A549 treated with AZD9567 at 1 μM for 4 hours (cell line): ENCODE results near the gene SCN2B. TPM values are rescaled to one million over a fixed set of nuclear protein-coding genes. Genes with fewer than 3 reads are reported as not detected.

ENCODE experiments used
- total RNA-seq: library from RNA; stranded (reverse); fragments of 200-300 nt; extraction: Qiagen RNA extraction; gene quantifications from 5 replicates; pipeline ENCODE4 v1.2.3, GENCODE V29; 2022; ENCODE audit not compliant: insufficient read depth

SCN2B gene
- total RNA-seq = not detected in 5 replicates

DNA sequence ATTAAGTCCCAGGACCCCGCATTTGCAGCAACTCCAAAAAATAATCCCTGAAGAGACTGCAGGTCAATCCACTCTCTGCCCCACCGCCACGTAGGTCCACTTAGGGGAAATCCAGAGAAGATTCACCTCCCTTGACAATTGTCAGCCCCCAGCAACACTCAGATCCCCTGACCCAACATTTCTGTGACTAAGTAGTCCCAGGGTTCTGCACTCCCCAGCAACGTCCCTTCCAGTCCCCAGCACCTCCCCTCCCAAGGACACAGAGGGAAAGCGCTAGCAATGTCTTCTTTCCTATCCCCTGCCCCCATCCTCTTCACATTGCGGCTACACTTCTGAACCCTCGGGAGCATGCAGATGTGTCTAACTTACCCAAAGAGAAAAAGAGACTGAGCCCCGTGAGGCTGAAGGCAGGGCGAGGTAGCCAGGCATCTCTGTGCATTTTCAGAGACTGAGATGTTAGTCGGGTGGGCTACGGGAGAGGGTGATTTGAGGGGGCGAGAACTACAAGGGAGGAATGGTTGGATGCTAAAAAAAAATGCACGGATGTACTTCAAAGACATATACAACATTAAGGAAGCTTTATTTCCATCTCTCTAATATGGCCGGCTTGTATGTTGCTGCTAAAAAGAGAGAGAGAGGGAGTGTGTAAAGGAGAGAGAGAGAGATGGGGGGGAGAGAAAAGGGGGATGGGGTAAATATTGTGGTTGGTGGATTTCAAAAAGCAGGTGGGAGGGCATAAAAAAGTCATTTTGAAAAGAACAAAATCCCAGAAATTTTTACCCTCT, at the start of gene SCN2B:
SCN2B (minus strand) TSS at position 647 of the 785 bp plus-strand sequence; CDS start at position 439, 208 bp downstream.

DNA sequence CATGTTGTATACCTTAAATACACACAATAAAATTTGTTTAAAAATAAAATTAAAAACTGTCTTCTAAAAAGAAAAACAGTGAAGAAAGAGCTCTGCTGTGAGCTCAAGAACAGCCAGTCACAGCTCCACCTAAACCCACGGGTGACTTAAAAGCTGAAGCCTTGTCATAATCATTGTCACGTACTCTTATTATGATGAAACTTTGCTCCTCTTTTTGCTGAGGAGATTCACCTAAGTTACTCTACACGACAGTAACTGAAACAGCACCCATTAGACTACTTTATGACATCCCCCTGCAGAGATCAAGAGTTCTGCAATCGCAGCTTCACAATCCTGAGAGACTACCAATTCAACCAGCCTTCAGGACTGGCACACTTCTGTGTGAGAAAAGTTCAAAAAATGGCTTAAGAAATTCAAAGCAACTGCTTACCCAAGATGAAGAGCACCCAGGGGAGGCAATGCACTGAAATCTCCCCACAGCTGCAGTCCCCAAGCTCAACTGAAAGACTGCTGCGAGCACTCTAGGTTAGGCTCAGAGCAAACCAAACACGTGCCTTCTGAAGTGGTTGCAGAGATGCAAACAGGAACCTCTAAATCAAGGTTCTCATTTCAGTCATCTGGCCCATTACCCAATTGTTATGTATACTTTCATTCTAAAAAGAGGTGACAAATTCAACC, 48.2 kb upstream of the SCN2B start, which contains the start of gene JAML:
JAML (minus strand) TSS at position 501 of the 678 bp plus-strand sequence. CDS start 10,145 bp downstream, outside the sequence.

GRCh38 chr11:118152552-118153471, 23.6 kb downstream of the SCN2B start, which contains the start of gene SCN4B:
Gene SCN4B, minus strand, starts transcription at chr11:118152823. Its CDS starts 150 bp downstream, at chr11:118152673.

Other genes with a start within 250 kb of the SCN2B start
- gene TMPRSS13, start 247.2 kb downstream of the SCN2B start, total RNA-seq = 0.02 to 0.05 TPM in 2 of 5 replicates, not detected in the others
- gene IL10RA, start 190.2 kb downstream of the SCN2B start, total RNA-seq = 0.04 to 0.16 TPM (median 0.08 TPM) in 3 of 5 replicates, not detected in the others
- not detected in 5 replicates for gene TMPRSS4, start 99.6 kb downstream of the SCN2B start, total RNA-seq
- not detected in 5 replicates for gene SMIM35, start 89.7 kb downstream of the SCN2B start, total RNA-seq
- gene SCN4B, start 23.8 kb downstream of the SCN2B start, total RNA-seq = 0.02 to 0.05 TPM (median 0.03 TPM) in 3 of 5 replicates, not detected in the others
- gene JAML, start 48.4 kb upstream of the SCN2B start, total RNA-seq = not detected in 5 replicates
- 0.19 to 0.33 TPM (median 0.26 TPM) in 4 of 5 replicates, not detected in the other for gene MPZL3, start 75.7 kb upstream of the SCN2B start, total RNA-seq
- 0.06 to 0.13 TPM (median 0.07 TPM) in 3 of 5 replicates, not detected in the others for gene MPZL2, start 87.7 kb upstream of the SCN2B start, total RNA-seq
- gene CD3E, start 128.1 kb upstream of the SCN2B start, total RNA-seq = not detected in 5 replicates
- gene CD3D, start 166.1 kb upstream of the SCN2B start, total RNA-seq = not detected in 5 replicates
- not detected in 5 replicates for gene CD3G, start 167.7 kb upstream of the SCN2B start, total RNA-seq
- 8.9 to 12.5 TPM (median 10.0 TPM) in 5 replicates for gene UBE4A, start 183.0 kb upstream of the SCN2B start, total RNA-seq
- gene ATP5MG, start 225.0 kb upstream of the SCN2B start, total RNA-seq = 145 to 210 TPM (median 194 TPM) in 5 replicates